ENCODE results near the gene RNF167. TPM values are rescaled to one million over a fixed set of nuclear protein-coding genes. Genes with fewer than 3 reads are reported as not detected.
"Not testable (repeated sequence)": the region's sequence is repeated elsewhere in the genome, so short reads cannot be mapped to it uniquely, and the experiment has no call there.

RNF167 gene
- total RNA-seq, 1 donor from 2014 or later: 108 TPM

- DNase-seq (peak; percentile 49), ATAC-seq (ENCODE audit: low read depth) (peak; percentile 41)
- TF ChIP-seq CTCF (IDR thresholded peaks at IDR 0.05): no peak
- H3K27me3 Mint-ChIP-seq: peaks cover 2% of the 10 kb centered on the region
- no peaks in the 10 kb centered on the region for H3K9me3 Mint-ChIP-seq
- H3K27ac Mint-ChIP-seq: peak within 1 kb of the TSS; percentile 73
- intact Hi-C loops (cut with micrococcal nuclease): loop anchor here (1.0 to 5.0 kb wide), 3 partner anchors 174 to 336 kb away; partner anchors contain the start of genes ARRB2 and ZFP3
- no peaks in the 10 kb centered on the region for H3K36me3 Mint-ChIP-seq (ENCODE audit: low read depth)
- POLR2A ChIA-PET: interaction anchor here (0.6 to 2.4 kb wide), 3 partner anchors 45 to 112 kb away, joined by 3 to 8 read pairs (median 3); partner anchors contain the start of gene PFN1
- peaks cover 44% of the 10 kb centered on the region for H3K4me1 Mint-ChIP-seq
- CTCF ChIA-PET: interaction anchor here (0.7 to 2.0 kb wide), 4 partner anchors 17 to 85 kb away, joined by 3 to 10 read pairs (median 3); partner anchors contain the start of gene CAMTA2
- peak within 1 kb of the TSS; percentile 49 for H3K4me3 Mint-ChIP-seq
Observed at GRCh38 chr17:4903051-4903818, 36.8 kb upstream of the RNF167 start, which contains the start of gene CHRNE. Gene CHRNE, minus strand, starts transcription at chr17:4903098. Its CDS starts 35 bp downstream, at chr17:4903063.

- peaks cover 20% of the 10 kb centered on the region for H3K4me1 Mint-ChIP-seq
- H3K9me3 Mint-ChIP-seq; CTCF ChIA-PET; H3K27ac Mint-ChIP-seq; H3K4me3 Mint-ChIP-seq; H3K27me3 Mint-ChIP-seq; intact Hi-C loops (cut with micrococcal nuclease); H3K36me3 Mint-ChIP-seq (ENCODE audit: low read depth); DNase-seq; ATAC-seq (ENCODE audit: low read depth): not testable (repeated sequence)
- POLR2A ChIA-PET: interaction anchor here (0.6 kb wide), 1 partner anchor 408 kb away, joined by 5 read pairs; the partner anchor contains the start of gene SPNS2
Observed at GRCh38 chr17:4906642-4907041, 33.4 kb upstream of the RNF167 start.

GRCh38 chr17:4908301-4908700 lies 31.8 kb upstream of the RNF167 start:
- peaks cover 4% of the 10 kb centered on the region for H3K4me1 Mint-ChIP-seq
- no peak for DNase-seq

GRCh38 chr17:4908711-4909496 lies 31.2 kb upstream of the RNF167 start:
- DNase-seq: peak; percentile 61
- no peak for TF ChIP-seq CTCF (IDR thresholded peaks at IDR 0.05)
- Mint-ChIP-seq H3K9me3 (no peaks in the 10 kb centered on the region), H3K27me3 (peaks cover 2% of the 10 kb centered on the region), H3K27ac (no peak overlapping the region), H3K4me1 (no peaks in the 10 kb centered on the region), H3K36me3 (ENCODE audit: low read depth) (no peaks in the 10 kb centered on the region), H3K4me3 (no peak overlapping the region)
- intact Hi-C loops (cut with micrococcal nuclease): loop anchor here (1.0 to 2.0 kb wide), 5 partner anchors 40 to 110 kb away; partner anchors contain the start of genes CAMTA2, PFN1 and SPAG7
- peak; percentile 99 for ATAC-seq (ENCODE audit: low read depth)
- POLR2A ChIA-PET: interaction anchor here (0.6 to 1.3 kb wide), 11 partner anchors 31 to 474 kb away, joined by 3 to 11 read pairs (median 5); partner anchors contain the start of genes CAMTA2, PFN1, RNF167 and SLC25A11
- CTCF ChIA-PET: interaction anchor here (0.6 to 2.6 kb wide), 22 partner anchors 10 to 199 kb away, joined by 3 to 38 read pairs (median 4); partner anchors contain the start of genes ARRB2, C17orf107, CAMTA2 and PFN1

More at GRCh38 chr17:4908301-4908700, 31.8 kb upstream of the RNF167 start:
- POLR2A ChIA-PET: interaction anchor here (1.0 to 1.3 kb wide), 6 partner anchors 31 to 111 kb away, joined by 3 to 11 read pairs (median 6); partner anchors contain the start of genes CAMTA2, RNF167, SLC25A11 and SPAG7
- intact Hi-C loops (cut with micrococcal nuclease): loop anchor here (2.0 kb wide), 1 partner anchor 40 kb away; the partner anchor contains the start of gene PFN1
- CTCF ChIA-PET: interaction anchor here (0.9 to 2.6 kb wide), 12 partner anchors 9 to 198 kb away, joined by 3 to 38 read pairs (median 4); partner anchors contain the start of genes ARRB2, C17orf107, CAMTA2 and RNF167
- Mint-ChIP-seq H3K9me3 (no peaks in the 10 kb centered on the region), H3K27me3 (peaks cover 2% of the 10 kb centered on the region), H3K36me3 (ENCODE audit: low read depth) (no peaks in the 10 kb centered on the region), H3K27ac (no peak overlapping the region), H3K4me3 (no peak overlapping the region)
- no peak for TF ChIP-seq CTCF (IDR thresholded peaks at IDR 0.05)
- ATAC-seq (ENCODE audit: low read depth): no peak

- Mint-ChIP-seq H3K9me3 (no peaks in the 10 kb centered on the region), H3K27me3 (no peaks in the 10 kb centered on the region), H3K36me3 (ENCODE audit: low read depth) (no peaks in the 10 kb centered on the region), H3K4me3 (no peak overlapping the region), H3K4me1 (no peaks in the 10 kb centered on the region), H3K27ac (no peak overlapping the region)
- ATAC-seq (ENCODE audit: low read depth) (no peak), DNase-seq (no peak)
- CTCF ChIA-PET: no interaction called here
- intact Hi-C loops (cut with micrococcal nuclease): no loop called here
- no peak for TF ChIP-seq CTCF (IDR thresholded peaks at IDR 0.05)
- POLR2A ChIA-PET: interaction anchor here (0.5 to 0.7 kb wide), 2 partner anchors 130 to 543 kb away, joined by 3 read pairs; no protein-coding TSS in a partner anchor
Observed at GRCh38 chr17:4913994-4914393, 26.1 kb upstream of the RNF167 start.

GRCh38 chr17:4914551-4914950 lies 25.5 kb upstream of the RNF167 start:
- intact Hi-C loops (cut with micrococcal nuclease); H3K9me3 Mint-ChIP-seq; H3K27ac Mint-ChIP-seq; CTCF ChIA-PET; H3K4me1 Mint-ChIP-seq; H3K36me3 Mint-ChIP-seq (ENCODE audit: low read depth); H3K27me3 Mint-ChIP-seq; ATAC-seq (ENCODE audit: low read depth); H3K4me3 Mint-ChIP-seq; DNase-seq; POLR2A ChIA-PET: not testable (repeated sequence)
